Kidney (tissue), 14 donors: ENCODE measurements around the gene RABL6. TPM values are rescaled to one million over a fixed set of nuclear protein-coding genes. Genes with fewer than 3 reads are reported as not detected.
"Not testable (repeated sequence)": the region's sequence is repeated elsewhere in the genome, so short reads cannot be mapped to it uniquely, and the experiment has no call there.

Experiments used
- DNase-seq, 5 donors: peaks; one replicate each; pipeline ENCODE4 v3.0.0-alpha.2; 2013 to 2020
- FAIRE-seq: peaks from 2 replicates; lab custom pipeline; 2012; peaks lifted over from hg19 to GRCh38; lab: Jason Lieb, UNC
- H3K27ac ChIP-seq, 2 donors: one replicate each; pipeline ENCODE4 v1.7.0; 2013; ENCODE audit warnings: low read depth in 2 of 2, low read length in 2 of 2, inconsistent platforms in 1 of 2
- H3K27me3 ChIP-seq: one replicate; pipeline ENCODE4 v1.7.1; 2013; ENCODE audit warnings: low read length, inconsistent platforms; ENCODE audit not compliant: control insufficient read depth, insufficient read depth
- H3K36me3 ChIP-seq, 3 donors: one replicate each; pipeline versions ENCODE4 v1.7.0 to v1.7.1; 2013; ENCODE audit warnings: low read length in 3 of 3, control low read depth in 1 of 3, inconsistent platforms in 1 of 3; ENCODE audit not compliant: insufficient read depth in 3 of 3, control insufficient read depth in 2 of 3
- H3K4me1 ChIP-seq, 3 donors: one replicate each; pipeline versions ENCODE4 v1.7.0 to v1.7.1; 2013; ENCODE audit warnings: low read length in 3 of 3, inconsistent platforms in 1 of 3, low read depth in 1 of 3; ENCODE audit not compliant: control insufficient read depth in 2 of 3, insufficient read depth in 2 of 3
- H3K4me3 ChIP-seq, 3 donors: one replicate each; pipeline versions ENCODE4 v1.7.0 to v1.8.1; 2013; ENCODE audit warnings: low read length in 3 of 3, control low read depth in 1 of 3, inconsistent platforms in 1 of 3
- H3K9ac ChIP-seq, 3 donors: one replicate each; pipeline versions ENCODE4 v1.7.0 to v1.7.1; 2013; ENCODE audit warnings: low read length in 3 of 3, control low read depth in 1 of 3, inconsistent platforms in 1 of 3
- H3K9me3 ChIP-seq, 3 donors: one replicate each; pipeline versions ENCODE4 v1.7.0 to v1.7.1; 2013; ENCODE audit warnings: low read length in 3 of 3, control low read depth in 1 of 3, inconsistent platforms in 1 of 3; ENCODE audit not compliant: control insufficient read depth in 2 of 3, insufficient read depth in 1 of 3
- intact Hi-C: fragments of 100-400 bp; cut with DNase I; formaldehyde crosslinking; loops from one replicate; pipeline ENCODE4 v1.11.1; 2022
- polyA plus RNA-seq: library from polyadenylated mRNA; stranded (reverse); fragments of 350-450 nt; fragmentation: Illumina TruSeq; extraction: RNeasy Lipid Tissue Mini Kit (QIAGEN cat#74804); gene quantifications from one replicate; pipeline ENCODE4 v1.2.3, GENCODE V29; 2014; ENCODE audit warnings: low read depth, low replicate concordance; ENCODE audit not compliant: insufficient read depth
- total RNA-seq: library from RNA; stranded (reverse); fragmentation: NEBNext Ultra II Directional; extraction: Animal tissue kit (Norgen Biotek cat#: 25700); gene quantifications from one replicate; pipeline ENCODE4 v1.2.1, GENCODE V29; 2021
- TF ChIP-seq, protein P1 (sequence below): IDR thresholded peaks from 3 replicates; pipeline ENCODE4 v1.5.1; 2012; ENCODE audit warnings: mild to moderate bottlenecking, moderate library complexity, borderline replicate concordance; ENCODE audit not compliant: insufficient read depth; ENCODE audit errors: extremely low read depth
- donor health status: control.
- donor health status: control.
- donor health status: control.
- donor health status: control.
- donor health status: control.
- donor health status: DM: yes; HTN: yes; CAD: no.
- donor health status: Normal renal cell carcinoma (clear cell type).

The RABL6 gene
- total and polyA plus RNA-seq, 2 donors from 2014 or later = 60.4 to 70.3 TPM

- Histone ChIP-seq H3K9me3 (no peaks in the 10 kb centered on the region), H3K9ac (no peak overlapping the region), H3K27ac (no peak overlapping the region), H3K4me3 (no peak overlapping the region), H3K36me3 (no peaks in the 10 kb centered on the region), H3K27me3 (no peaks in the 10 kb centered on the region), H3K4me1 (no peaks in the 10 kb centered on the region)
- intact Hi-C loops = no loop called here
- FAIRE-seq = no peak
- TF ChIP-seq, protein P1, sequence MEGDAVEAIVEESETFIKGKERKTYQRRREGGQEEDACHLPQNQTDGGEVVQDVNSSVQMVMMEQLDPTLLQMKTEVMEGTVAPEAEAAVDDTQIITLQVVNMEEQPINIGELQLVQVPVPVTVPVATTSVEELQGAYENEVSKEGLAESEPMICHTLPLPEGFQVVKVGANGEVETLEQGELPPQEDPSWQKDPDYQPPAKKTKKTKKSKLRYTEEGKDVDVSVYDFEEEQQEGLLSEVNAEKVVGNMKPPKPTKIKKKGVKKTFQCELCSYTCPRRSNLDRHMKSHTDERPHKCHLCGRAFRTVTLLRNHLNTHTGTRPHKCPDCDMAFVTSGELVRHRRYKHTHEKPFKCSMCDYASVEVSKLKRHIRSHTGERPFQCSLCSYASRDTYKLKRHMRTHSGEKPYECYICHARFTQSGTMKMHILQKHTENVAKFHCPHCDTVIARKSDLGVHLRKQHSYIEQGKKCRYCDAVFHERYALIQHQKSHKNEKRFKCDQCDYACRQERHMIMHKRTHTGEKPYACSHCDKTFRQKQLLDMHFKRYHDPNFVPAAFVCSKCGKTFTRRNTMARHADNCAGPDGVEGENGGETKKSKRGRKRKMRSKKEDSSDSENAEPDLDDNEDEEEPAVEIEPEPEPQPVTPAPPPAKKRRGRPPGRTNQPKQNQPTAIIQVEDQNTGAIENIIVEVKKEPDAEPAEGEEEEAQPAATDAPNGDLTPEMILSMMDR = no peak
- DNase-seq = peak in 2 of 5 donors; percentile 65 to 73
Measured at GRCh38 chr9:136763649-136764035, 44.1 kb upstream of the RABL6 start.

GRCh38 chr9:136764301-136764891 is 43.4 kb upstream of the RABL6 start, which contains the start of gene LCN15:
LCN15 (minus strand) TSS chr9:136764518; CDS start chr9:136764488, 30 bp downstream.
- Histone ChIP-seq H3K4me3 (no peak within 1 kb of the TSS), H3K9me3 (no peaks in the 10 kb centered on the region), H3K4me1 (no peaks in the 10 kb centered on the region), H3K27ac (no peak within 1 kb of the TSS), H3K27me3 (no peaks in the 10 kb centered on the region), H3K36me3 (no peaks in the 10 kb centered on the region), H3K9ac (no peak within 1 kb of the TSS)
- DNase-seq (peak in 1 of 5 donors; percentile 61), FAIRE-seq (no peak)
- intact Hi-C loops = no loop called here
- TF ChIP-seq, protein P1 = no peak

DNA sequence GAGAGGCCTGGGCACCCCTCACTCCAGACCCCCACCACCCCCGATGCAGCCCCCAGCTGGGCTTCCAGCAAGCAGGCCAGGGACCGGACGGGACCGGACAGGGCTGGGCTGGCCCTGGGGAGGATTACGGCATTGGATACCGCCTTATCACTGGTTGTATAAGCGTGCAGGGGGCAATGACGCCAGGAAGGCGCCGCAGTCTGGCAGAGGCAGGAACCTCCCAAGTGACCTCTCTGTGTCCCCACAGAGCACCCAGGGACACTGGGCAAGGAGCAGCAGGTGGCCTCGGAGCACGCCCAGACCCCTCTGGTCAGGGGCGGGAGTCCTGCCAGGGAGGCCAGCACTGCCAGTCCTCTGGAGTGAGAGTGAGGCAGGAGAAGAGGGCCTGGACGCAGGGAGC is 42.7 kb upstream of the RABL6 start:
- Histone ChIP-seq H3K9ac (no peak overlapping the region), H3K4me1 (no peaks in the 10 kb centered on the region), H3K4me3 (no peak overlapping the region), H3K36me3 (no peaks in the 10 kb centered on the region), H3K27ac (no peak overlapping the region), H3K27me3 (no peaks in the 10 kb centered on the region), H3K9me3 (no peaks in the 10 kb centered on the region)
- TF ChIP-seq, protein P1 = no peak
- FAIRE-seq (no peak), DNase-seq (peak in 1 of 5 donors; percentile 49)
- intact Hi-C loops = no loop called here

DNA sequence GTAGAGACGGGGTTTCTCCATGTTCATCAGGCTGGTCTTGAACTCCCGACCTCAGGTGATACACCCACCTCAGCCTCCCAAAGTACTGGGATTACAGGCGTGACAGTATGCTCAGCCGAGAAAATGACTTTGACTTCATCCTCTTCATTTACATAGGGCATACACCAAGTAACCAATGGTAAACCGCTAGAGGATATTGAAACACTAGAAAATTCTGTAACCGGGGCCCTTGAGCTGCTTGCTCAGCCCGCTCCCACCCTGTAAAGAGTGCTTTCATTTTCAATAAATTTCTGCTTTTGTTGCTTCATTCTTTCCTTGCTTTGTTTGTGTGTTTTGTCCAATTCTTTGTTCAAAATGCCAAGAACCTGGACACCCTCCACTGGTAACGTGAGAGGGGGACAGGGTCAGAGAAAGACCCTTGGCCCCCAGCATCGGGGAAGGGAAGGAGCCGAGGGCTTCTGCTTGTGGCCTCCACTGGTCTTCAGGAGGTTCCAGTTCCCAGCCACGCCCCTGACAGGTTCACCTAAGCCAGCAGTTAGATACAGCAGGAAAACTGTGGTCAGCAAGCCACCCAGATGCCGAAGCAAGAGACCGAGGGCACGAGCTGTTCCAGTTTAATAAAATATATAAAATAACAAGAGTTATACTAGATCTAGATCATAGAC is 41.9 kb upstream of the RABL6 start:
- intact Hi-C loops, H3K27ac ChIP-seq, H3K36me3 ChIP-seq, H3K9ac ChIP-seq, H3K4me1 ChIP-seq, FAIRE-seq, H3K4me3 ChIP-seq, H3K27me3 ChIP-seq, H3K9me3 ChIP-seq: not testable (repeated sequence)
- peak in 1 of 5 donors; percentile 29 for DNase-seq

DNA sequence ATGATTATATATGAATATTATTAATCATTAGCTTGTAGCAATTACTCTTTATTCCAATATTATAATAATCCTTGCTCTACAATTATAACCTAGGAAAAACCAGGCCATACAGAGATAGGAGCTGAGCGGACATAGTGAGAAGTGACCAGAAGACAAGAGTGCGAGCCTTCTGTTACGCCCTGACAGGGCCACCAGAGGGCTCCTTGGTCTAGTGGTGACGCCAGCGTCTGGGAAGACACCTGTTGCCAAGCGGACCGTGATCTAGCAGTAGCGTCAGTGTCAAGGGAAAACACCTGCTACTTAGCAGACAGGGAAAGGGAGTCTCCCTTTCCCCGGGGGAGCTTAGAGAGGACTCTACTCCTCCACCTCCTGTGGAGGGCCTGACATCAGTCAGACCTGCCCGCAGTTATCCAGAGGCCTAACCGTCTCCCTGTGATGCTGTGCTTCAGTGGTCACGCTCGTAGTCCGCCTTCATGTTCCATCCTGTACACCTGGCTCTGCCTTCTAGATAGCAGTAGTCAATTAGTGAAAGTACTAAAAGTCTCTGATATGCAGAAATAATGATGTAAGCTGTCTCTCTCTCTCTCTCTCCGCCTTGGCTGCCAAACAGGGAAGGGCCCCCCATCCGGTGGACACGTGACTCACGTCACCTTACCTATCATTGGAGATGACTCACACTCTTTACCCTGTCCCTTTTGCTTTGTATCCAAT is 41.2 kb upstream of the RABL6 start:
- H3K27me3 ChIP-seq, H3K36me3 ChIP-seq, intact Hi-C loops, H3K9me3 ChIP-seq, H3K9ac ChIP-seq, H3K27ac ChIP-seq, H3K4me1 ChIP-seq, H3K4me3 ChIP-seq, FAIRE-seq: not testable (repeated sequence)
- DNase-seq = peak in 4 of 5 donors; percentile 59 to 72 (median 66)
